Mesenchymal stem cell (in vitro differentiated cells and primary cell): Measurements from ENCODE around the gene SLC24A3.

Experiments used
- DNase-seq: peaks from one replicate; pipeline ENCODE4 v3.0.0-alpha.2; 2013
- H2AFZ ChIP-seq: one replicate; pipeline ENCODE4 v1.6.1; 2013; ENCODE audit warnings: low read depth, mild to moderate bottlenecking, control low read depth, inconsistent platforms, low read length, moderate library complexity
- H2AK5ac ChIP-seq: 2 replicates; pipeline ENCODE4 v1.6.1; 2013; ENCODE audit warnings: low read length, moderate library complexity, mild to moderate bottlenecking, inconsistent platforms; ENCODE audit not compliant: severe bottlenecking
- H2BK120ac ChIP-seq: one replicate; pipeline ENCODE4 v1.6.1; 2013; ENCODE audit warnings: low read depth, mild to moderate bottlenecking, inconsistent platforms, low read length, moderate library complexity
- H2BK12ac ChIP-seq, 2 experiments: one replicate each; pipeline ENCODE4 v1.6.1; 2013; ENCODE audit warnings: inconsistent platforms in 2 of 2, low read length in 2 of 2, mild to moderate bottlenecking in 2 of 2, moderate library complexity in 2 of 2, control low read depth in 1 of 2
- H2BK15ac ChIP-seq: one replicate; pipeline ENCODE4 v1.6.1; 2013; ENCODE audit warnings: mild to moderate bottlenecking, low read depth, inconsistent platforms; ENCODE audit not compliant: poor library complexity, severe bottlenecking
- H2BK5ac ChIP-seq: 2 replicates; pipeline ENCODE4 v1.6.1; 2013; ENCODE audit warnings: low read depth, mild to moderate bottlenecking, low read length, control low read depth, inconsistent platforms; ENCODE audit not compliant: poor library complexity, severe bottlenecking
- H3K14ac ChIP-seq, 2 experiments: one replicate each; pipeline ENCODE4 v1.6.1; 2013; ENCODE audit warnings: inconsistent platforms in 2 of 2, low read length in 2 of 2, control low read depth in 1 of 2, mild to moderate bottlenecking in 1 of 2, moderate library complexity in 1 of 2
- H3K18ac ChIP-seq, 2 experiments: one replicate each; pipeline ENCODE4 v1.6.1; 2013; ENCODE audit warnings: inconsistent platforms in 2 of 2, low read length in 2 of 2, control low read depth in 1 of 2, low read depth in 1 of 2, mild to moderate bottlenecking in 1 of 2
- H3K23ac ChIP-seq, 2 experiments: one replicate each; pipeline ENCODE4 v1.6.1; 2013; ENCODE audit warnings: inconsistent platforms in 2 of 2, low read length in 2 of 2, mild to moderate bottlenecking in 2 of 2, moderate library complexity in 2 of 2, control low read depth in 1 of 2
- H3K27ac ChIP-seq: 2 replicates; pipeline ENCODE4 v1.5.1; 2013; ENCODE audit warnings: mild to moderate bottlenecking, moderate library complexity, low read length, control low read depth, inconsistent platforms; ENCODE audit not compliant: poor library complexity, severe bottlenecking
- H3K27me3 ChIP-seq, 2 experiments: 2 replicates each; pipeline versions ENCODE4 v1.6.1 to v1.7.0; 2013; ENCODE audit warnings: low read length in 2 of 2, mild to moderate bottlenecking in 2 of 2, moderate library complexity in 2 of 2, control low read depth in 1 of 2, inconsistent platforms in 1 of 2; ENCODE audit not compliant: control insufficient read depth in 1 of 2, insufficient read depth in 1 of 2
- H3K36me3 ChIP-seq, 2 experiments: 2 replicates each; pipeline versions ENCODE4 v1.6.1 to v1.7.0; 2013; ENCODE audit warnings: low read length in 2 of 2, control low read depth in 1 of 2, inconsistent platforms in 1 of 2, low read depth in 1 of 2, mild to moderate bottlenecking in 1 of 2; ENCODE audit not compliant: insufficient read depth in 2 of 2, control insufficient read depth in 1 of 2
- H3K4ac ChIP-seq, 2 experiments: one replicate each; pipeline ENCODE4 v1.6.1; 2013; ENCODE audit warnings: inconsistent platforms in 2 of 2, low read length in 2 of 2, mild to moderate bottlenecking in 2 of 2, moderate library complexity in 2 of 2, control low read depth in 1 of 2, low read depth in 1 of 2
- H3K4me1 ChIP-seq: 2 replicates; pipeline ENCODE4 v1.6.1; 2013; ENCODE audit warnings: low read depth, low read length, control low read depth; ENCODE audit not compliant: control insufficient read depth, insufficient read depth
- H3K4me2 ChIP-seq: 2 replicates; pipeline ENCODE4 v1.6.1; 2013; ENCODE audit warnings: low read length, mild to moderate bottlenecking, inconsistent platforms; ENCODE audit not compliant: poor library complexity, severe bottlenecking
- H3K4me3 ChIP-seq, 2 experiments: 2 replicates each; pipeline versions ENCODE4 v1.5.1 to v1.7.0; 2013; ENCODE audit warnings: low read length in 2 of 2, mild to moderate bottlenecking in 2 of 2, control low read depth in 1 of 2, low read depth in 1 of 2; ENCODE audit not compliant: insufficient read depth in 1 of 2
- H3K79me1 ChIP-seq: replicated peaks from 2 replicates; pipeline ENCODE4 v1.6.1; 2013; ENCODE audit warnings: mild to moderate bottlenecking, control low read depth, low read length, inconsistent platforms; ENCODE audit not compliant: poor library complexity, severe bottlenecking
- H3K9ac ChIP-seq: 2 replicates; pipeline ENCODE4 v1.7.0; 2013; ENCODE audit warnings: mild to moderate bottlenecking, low read length, moderate library complexity
- H3K9me3 ChIP-seq: 2 replicates; pipeline ENCODE4 v1.7.0; 2013; ENCODE audit warnings: mild to moderate bottlenecking, low read length; ENCODE audit not compliant: control insufficient read depth
- H4K8ac ChIP-seq: one replicate; pipeline ENCODE4 v1.6.1; 2013; ENCODE audit warnings: inconsistent platforms, mild to moderate bottlenecking, low read length, moderate library complexity
- H4K91ac ChIP-seq: one replicate; pipeline ENCODE4 v1.6.1; 2013; ENCODE audit warnings: mild to moderate bottlenecking, low read length, inconsistent platforms
- WGBS: methylation state at CpG from one replicate; pipeline ENCODE4 v1.1.7; 2013; ENCODE audit warnings: mixed read lengths; 5-methylcytosine and 5-hydroxymethylcytosine counted together

Gene SLC24A3

GRCh38 chr20:19709635-19710335 is 497.3 kb downstream of the SLC24A3 start:
- Histone ChIP-seq H3K36me3 (no peaks in the 10 kb centered on the region), H2BK12ac (no peak overlapping the region), H3K27me3 (peaks cover 12 to 17% of the 10 kb centered on the region in 2 experiments), H3K4me1 (peaks cover 6% of the 10 kb centered on the region), H3K4me2 (no peak overlapping the region), H3K9ac (no peak overlapping the region), H2AK5ac (no peak overlapping the region), H3K79me1 (no peaks in the 10 kb centered on the region), H3K18ac (no peak overlapping the region), H2BK120ac (no peak overlapping the region), H2BK5ac (no peak overlapping the region), H3K14ac (no peak overlapping the region), H3K4ac (no peak overlapping the region), H2BK15ac (no peak overlapping the region), H3K4me3 (no peak overlapping the region), H3K9me3 (no peaks in the 10 kb centered on the region), H4K91ac (no peak overlapping the region), H3K27ac (no peak overlapping the region), H2AFZ (no peak overlapping the region), H4K8ac (no peak overlapping the region), H3K23ac (no peak overlapping the region)
- DNase-seq, result no peak
- WGBS, result 96% methylated on average over 1 of the region's 1 CpG

GRCh38 chr20:19710336-19711120 is 498.1 kb downstream of the SLC24A3 start:
- H2AFZ ChIP-seq, result no peak overlapping the region
- no peak overlapping the region for H3K18ac ChIP-seq
- no peak for DNase-seq
- H3K79me1 ChIP-seq, result no peaks in the 10 kb centered on the region
- no peak overlapping the region for H3K4ac ChIP-seq
- no peak overlapping the region for H2BK15ac ChIP-seq
- H3K23ac ChIP-seq, result no peak overlapping the region
- no peak overlapping the region for H3K4me3 ChIP-seq
- H3K36me3 ChIP-seq, result no peaks in the 10 kb centered on the region
- H4K91ac ChIP-seq, result no peak overlapping the region
- peaks cover 6% of the 10 kb centered on the region for H3K4me1 ChIP-seq
- H4K8ac ChIP-seq, result no peak overlapping the region
- no peaks in the 10 kb centered on the region for H3K9me3 ChIP-seq
- H3K27me3 ChIP-seq, result peaks cover 7 to 17% of the 10 kb centered on the region in 2 experiments
- no peak overlapping the region for H3K4me2 ChIP-seq
- WGBS, result 74% methylated on average over 5 of the region's 5 CpGs
- H3K14ac ChIP-seq, result peak overlapping the region in 1 of 2 experiments; percentile 2
- H2BK120ac ChIP-seq, result no peak overlapping the region
- H2BK5ac ChIP-seq, result no peak overlapping the region
- H2BK12ac ChIP-seq, result no peak overlapping the region
- no peak overlapping the region for H2AK5ac ChIP-seq
- no peak overlapping the region for H3K9ac ChIP-seq
- H3K27ac ChIP-seq, result no peak overlapping the region

GRCh38 chr20:19711126-19711525 is 498.7 kb downstream of the SLC24A3 start:
- no peak overlapping the region for H2BK15ac ChIP-seq
- no peak overlapping the region for H4K8ac ChIP-seq
- H3K4me1 ChIP-seq, result peaks cover 6% of the 10 kb centered on the region
- H2BK5ac ChIP-seq, result no peak overlapping the region
- no peak overlapping the region for H3K23ac ChIP-seq
- no peak overlapping the region for H3K9ac ChIP-seq
- no peaks in the 10 kb centered on the region for H3K9me3 ChIP-seq
- 85% methylated on average over 11 of the region's 11 CpGs for WGBS
- H2BK12ac ChIP-seq, result no peak overlapping the region
- no peak overlapping the region for H2BK120ac ChIP-seq
- H3K79me1 ChIP-seq, result no peaks in the 10 kb centered on the region
- H3K4ac ChIP-seq, result no peak overlapping the region
- DNase-seq, result no peak
- H3K36me3 ChIP-seq, result no peaks in the 10 kb centered on the region
- no peak overlapping the region for H4K91ac ChIP-seq
- peaks cover 7 to 17% of the 10 kb centered on the region in 2 experiments for H3K27me3 ChIP-seq
- H2AFZ ChIP-seq, result no peak overlapping the region
- no peak overlapping the region for H2AK5ac ChIP-seq
- no peak overlapping the region for H3K27ac ChIP-seq
- no peak overlapping the region for H3K18ac ChIP-seq
- no peak overlapping the region for H3K4me3 ChIP-seq
- H3K14ac ChIP-seq, result peak overlapping the region in 1 of 2 experiments; percentile 2
- H3K4me2 ChIP-seq, result no peak overlapping the region

- Histone ChIP-seq H3K9ac (no peak overlapping the region), H2AK5ac (no peak overlapping the region), H3K18ac (no peak overlapping the region), H2BK12ac (no peak overlapping the region), H4K91ac (no peak overlapping the region), H3K27ac (no peak overlapping the region), H2BK15ac (no peak overlapping the region), H3K4me1 (peaks cover 6% of the 10 kb centered on the region), H3K14ac (no peak overlapping the region), H2BK120ac (no peak overlapping the region), H3K79me1 (no peaks in the 10 kb centered on the region), H3K4me2 (no peak overlapping the region), H3K9me3 (no peaks in the 10 kb centered on the region), H2BK5ac (no peak overlapping the region), H3K36me3 (no peaks in the 10 kb centered on the region), H2AFZ (no peak overlapping the region), H3K4ac (no peak overlapping the region), H4K8ac (no peak overlapping the region), H3K23ac (no peak overlapping the region), H3K27me3 (peaks cover 7 to 17% of the 10 kb centered on the region in 2 experiments), H3K4me3 (no peak overlapping the region)
- DNase-seq, result no peak
- 89% methylated on average over 4 of the region's 4 CpGs for WGBS
Observed at GRCh38 chr20:19712721-19713260, 500.3 kb downstream of the SLC24A3 start.
